HG03175 (cell line): ENCODE data around the gene TLE1.
"Not testable (repeated sequence)": the region's sequence is repeated elsewhere in the genome, so short reads cannot be mapped to it uniquely, and the experiment has no call there.

Experiments used
- ATAC-seq: cut with Tn5 transposase; IDR thresholded peaks from one replicate; pipeline ENCODE4 v1.9.1; 2021; ENCODE audit warnings: mild to moderate bottlenecking, moderate library complexity; ENCODE audit not compliant: unreplicated experiment

TLE1 gene

DNA sequence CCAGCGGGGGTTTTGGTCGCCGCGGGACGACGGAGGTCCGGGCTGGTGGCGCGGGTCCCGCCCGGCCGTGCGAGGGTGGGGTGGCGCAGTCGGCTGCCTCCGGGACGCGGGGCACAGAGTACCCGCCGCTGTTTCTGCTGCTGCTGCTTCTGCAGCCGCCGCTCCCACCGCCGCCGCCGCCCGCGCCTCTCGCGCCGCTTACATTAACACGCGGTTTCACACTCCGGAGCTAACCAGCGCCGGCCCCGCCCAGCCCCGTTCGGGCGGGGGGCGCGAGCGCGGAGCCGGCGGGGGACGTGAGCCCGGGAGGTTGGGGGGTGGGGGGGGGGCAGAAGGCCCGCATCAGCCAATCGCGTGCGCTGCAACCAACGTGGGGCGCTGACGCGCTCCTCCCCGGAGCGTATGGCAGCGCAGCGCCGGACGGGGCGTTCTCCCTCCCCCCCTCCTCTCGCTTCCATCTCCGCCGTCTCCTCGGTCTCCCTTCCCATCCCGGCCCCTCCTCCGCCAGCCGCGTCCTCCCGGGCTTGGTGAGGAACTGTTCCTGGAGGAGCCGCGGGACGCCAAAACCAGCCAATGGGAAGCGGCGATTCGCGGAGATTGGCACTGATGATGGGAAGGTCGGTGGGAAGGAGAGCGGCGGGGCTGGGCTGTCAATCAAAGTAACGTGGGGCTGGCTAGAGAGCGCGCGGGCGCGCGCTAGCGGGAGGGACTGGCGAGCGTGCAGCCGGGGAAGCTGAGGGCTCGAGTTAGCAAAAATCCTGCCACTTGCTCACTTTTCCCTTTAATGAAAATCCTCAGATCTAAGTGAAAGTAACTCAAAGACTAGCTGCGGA is at the start of gene TLE1:
Gene TLE1, minus strand, starts transcription at position 205 of the 833 bp plus-strand sequence. CDS start 1,307 bp downstream, outside the sequence.
- peak; percentile 82 for ATAC-seq

DNA sequence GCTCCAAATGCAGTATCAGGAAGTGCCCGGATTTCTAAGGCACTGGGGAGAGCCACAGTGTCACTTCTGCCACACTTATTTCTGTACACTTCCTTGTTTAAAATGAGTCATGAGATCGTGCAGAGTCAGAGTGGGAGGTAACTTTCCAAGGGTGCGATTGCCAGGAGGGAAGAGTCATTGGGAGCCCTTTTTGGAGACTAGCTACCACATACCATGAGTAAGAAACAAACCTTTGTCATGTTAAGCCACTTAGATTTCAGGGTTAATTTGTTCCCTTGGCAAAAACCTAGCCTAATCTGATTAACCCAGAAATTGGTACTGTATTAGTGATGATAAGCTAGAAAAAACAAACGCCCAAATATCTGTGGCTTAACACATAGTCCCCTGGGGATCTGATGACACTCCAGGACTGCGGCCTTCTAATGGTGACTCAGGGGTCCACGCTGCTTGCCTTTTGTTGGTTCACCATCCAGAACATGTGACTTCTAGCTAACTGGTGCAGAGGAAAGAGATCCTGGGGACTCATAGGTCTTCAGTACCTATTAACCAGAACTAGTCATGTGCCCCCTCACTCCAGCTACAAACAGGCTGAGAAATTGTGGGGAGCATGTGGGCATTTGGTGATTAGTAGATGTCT is 48.6 kb upstream of the TLE1 start:
- peak; percentile 70 for ATAC-seq

DNA sequence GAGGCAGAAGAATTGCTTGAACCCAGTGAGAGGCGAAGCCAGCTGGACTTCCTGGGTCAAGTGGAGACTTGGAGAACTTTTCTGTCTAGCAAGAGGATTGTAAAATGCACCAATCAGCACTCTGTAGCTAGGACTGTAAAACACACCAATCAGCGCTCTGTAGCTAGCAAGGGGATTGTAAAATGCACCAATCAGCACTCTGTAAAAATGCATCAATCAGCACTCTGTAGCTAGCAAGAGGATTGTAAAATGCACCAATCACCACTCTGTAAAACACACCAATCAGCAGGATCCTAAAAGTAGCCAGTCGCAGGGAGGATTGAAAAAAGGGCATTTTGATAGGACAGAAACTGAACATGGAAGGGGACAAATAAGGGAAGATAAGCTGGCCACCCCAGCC is 41.2 kb upstream of the TLE1 start:
- ATAC-seq, result not testable (repeated sequence)

DNA sequence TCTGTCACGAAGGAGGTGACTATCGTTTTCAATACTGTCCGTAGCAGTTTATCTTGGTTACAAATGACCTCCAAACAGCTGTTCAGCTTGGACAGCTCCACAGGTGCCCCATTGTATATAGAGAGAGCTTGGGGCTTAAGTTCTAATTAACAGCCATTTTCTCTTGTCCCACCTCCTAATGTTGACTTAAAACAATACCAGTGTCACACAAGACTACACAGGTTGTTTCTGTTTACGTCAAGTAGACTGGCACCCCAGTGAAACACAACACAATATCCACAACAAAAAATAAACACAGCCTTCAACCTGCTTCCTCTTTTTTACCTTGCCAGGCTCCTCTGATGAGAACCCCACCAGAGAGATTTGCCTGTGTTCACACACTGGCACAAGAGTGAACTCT is 39.8 kb upstream of the TLE1 start:
- ATAC-seq, result peak; percentile 84

DNA sequence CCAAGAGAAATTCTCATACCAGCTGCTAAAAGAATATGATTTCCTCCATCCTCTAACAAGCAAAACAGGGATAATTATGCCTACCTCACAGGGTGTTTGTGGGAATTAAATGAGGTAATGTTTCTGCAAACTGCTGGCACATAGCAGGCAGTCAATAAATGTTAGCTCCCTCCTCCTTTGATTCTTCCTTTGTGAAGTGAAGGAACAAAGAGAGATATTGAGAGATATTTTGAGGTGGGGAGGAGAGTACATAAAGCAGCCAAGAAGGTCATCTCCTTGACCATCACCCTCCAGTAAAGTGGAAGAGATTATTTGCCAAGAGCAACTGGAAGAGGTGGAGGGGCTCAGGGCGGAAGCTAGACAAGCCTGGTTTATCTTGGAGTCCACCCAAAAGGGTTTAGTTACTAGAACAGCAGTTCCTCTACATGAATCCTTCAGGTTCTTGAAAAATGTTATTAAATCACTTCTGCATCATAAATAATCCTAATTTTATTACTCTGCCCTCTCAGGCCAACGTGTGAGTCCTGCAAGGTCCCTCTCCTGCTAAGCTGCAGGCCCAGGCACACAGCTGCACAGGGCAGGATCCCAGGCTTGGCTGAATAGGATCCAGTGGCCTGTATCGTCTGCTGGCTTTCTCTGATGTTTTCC is 35.0 kb upstream of the TLE1 start:
- ATAC-seq, result no peak

DNA sequence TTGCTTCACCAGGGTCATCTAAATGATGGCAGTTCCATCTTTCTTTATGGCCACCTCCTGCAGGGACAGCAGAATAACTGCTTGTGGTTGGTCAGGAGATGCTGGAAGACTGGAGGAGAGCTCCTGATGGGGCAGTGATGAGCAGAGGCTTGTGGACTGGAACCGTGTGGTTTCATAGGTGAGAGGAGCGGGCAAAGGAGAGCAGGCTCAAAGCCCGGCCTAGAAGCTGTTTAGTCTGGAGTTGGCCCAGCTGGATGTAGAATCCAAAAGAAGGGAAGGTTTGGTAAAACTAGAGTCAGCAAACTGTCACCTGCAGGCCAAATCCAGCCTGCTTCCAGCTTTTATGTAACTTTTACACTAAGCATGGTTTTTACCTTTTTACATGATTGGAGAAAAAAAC is 32.9 kb upstream of the TLE1 start:
- no peak for ATAC-seq

DNA sequence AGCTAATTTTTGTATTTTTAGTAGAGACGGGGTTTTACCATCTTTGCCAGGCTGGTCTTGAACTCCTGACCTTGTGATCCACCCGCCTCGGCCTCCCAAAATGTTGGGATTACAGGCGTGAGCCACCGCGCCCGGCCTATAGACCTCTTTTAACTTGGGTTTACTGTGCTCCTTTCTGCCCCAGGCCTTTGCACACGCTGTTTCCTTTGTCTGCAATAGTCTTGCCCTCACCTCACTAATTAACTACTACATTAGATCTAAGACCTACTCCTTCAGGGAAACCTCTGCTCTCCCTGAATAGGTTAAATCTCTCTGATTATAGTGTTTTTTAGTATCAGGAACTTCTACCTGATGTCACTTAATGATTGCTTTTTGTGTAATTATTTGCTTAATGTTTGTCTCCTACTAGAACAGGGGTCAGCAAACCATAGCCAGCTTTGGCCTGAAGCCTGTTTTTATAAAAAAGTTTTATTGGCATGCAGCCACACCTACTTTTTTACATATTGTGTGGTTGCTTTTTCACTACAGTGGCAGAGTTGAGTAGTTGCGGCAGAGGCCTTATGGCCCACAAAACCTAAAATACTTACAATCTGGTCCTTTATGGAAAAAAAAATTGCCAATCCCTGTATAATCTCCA is 31.2 kb upstream of the TLE1 start:
- ATAC-seq, result no peak

DNA sequence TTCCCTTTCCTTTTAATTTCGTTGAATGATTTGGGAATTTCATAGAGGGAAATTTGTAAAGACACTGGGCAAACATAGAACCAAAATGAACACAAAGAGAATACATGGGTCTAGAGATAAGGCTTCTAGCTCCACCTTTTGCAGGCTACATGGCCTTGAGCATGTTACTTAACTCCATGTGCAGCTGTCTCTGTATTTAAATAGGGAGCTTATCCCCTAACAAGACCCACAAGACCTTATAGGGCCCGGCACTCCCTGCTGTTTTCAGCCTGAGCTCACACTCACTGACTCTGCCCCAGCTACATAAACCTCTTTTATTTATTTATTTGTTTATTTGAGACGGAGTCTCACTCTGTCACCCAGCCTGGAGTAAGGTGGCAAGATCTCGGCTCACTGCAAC is 30.6 kb upstream of the TLE1 start:
- no peak for ATAC-seq

DNA sequence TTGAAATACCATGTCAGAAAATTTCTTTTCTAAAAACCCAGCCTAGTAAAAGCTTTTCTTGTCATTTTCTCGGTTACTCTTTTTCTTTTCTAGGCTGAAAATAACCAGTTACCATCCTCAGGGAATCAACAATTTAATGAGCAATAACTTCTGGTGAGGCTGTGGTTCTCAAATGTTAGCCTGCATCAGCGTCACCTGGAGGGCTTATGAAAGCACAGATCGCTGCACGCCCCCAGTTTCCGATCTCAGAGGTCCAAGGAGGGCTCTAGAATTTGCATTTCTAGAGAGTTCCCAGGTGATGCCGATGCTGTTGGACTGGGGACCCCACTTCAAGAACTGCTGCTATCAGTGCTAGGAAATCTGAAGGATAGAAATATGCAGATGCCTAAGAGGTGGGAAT is 28.9 kb upstream of the TLE1 start:
- no peak for ATAC-seq

DNA sequence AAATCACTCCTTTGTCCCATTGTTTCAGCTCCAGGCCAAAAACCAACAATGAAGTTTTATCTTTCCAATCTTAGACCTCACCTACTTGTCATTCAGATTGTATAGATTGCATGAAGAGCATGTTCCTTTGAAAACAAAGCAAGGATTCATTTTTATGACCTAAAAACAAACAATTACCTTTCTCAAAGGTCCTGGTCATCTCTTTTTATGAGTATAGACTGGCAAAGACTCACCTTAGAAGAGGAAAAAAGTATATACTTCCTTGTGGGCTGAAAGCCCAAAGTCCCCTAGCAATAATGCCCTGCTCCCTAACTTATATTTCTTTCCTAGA is 28.4 kb upstream of the TLE1 start:
- no peak for ATAC-seq

DNA sequence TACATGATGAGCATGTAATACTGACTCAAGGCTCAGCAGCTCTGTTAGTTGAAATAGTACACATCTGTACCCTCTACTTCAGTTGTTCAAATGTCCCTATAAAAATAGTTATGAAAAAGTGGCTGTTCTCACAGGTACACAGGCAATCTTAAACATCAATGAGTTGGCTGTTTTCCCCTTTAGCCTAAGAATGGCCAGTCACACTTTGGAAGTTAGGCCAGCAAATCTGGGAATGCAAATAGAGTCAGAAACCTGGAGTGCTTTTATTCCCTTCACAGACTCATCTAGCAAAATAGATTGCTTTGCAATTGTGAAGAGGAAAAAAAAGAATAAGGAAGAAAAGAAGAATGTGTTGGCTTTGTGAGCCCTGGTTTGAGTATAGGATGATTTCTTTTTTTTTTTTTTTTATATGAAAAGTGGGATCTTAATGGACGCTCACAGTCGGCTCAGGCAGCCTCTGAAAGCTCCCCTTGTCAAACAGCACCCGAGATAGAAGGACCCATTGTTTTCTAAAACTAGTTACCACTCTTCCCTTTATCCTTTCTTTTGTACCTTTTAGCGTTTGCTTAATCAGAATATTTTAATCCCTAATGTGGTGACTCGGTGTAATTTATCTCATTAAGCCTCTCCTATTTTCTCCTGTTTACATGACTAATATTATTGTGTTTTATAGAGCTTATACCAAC is 27.9 kb upstream of the TLE1 start:
- ATAC-seq, result no peak

DNA sequence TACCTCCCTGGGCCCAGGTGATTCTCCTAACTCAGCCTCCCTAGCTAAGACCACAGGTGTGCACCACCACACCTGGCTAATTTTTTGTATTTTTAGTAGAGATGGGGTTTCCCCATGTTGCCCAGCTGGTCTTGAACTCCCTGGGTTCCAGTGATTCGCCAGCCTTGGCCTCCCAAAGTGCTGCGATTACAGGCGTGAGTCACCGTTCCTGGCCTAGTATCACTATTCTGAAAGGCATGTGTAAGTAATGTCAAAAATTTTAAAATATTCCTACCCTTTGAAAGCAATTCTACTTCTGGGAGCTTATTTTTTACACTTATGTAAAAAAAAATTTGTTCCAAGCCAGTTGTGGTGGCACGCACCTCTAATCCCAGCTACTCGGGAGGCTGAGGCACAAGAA is 27.1 kb upstream of the TLE1 start:
- ATAC-seq, result no peak

DNA sequence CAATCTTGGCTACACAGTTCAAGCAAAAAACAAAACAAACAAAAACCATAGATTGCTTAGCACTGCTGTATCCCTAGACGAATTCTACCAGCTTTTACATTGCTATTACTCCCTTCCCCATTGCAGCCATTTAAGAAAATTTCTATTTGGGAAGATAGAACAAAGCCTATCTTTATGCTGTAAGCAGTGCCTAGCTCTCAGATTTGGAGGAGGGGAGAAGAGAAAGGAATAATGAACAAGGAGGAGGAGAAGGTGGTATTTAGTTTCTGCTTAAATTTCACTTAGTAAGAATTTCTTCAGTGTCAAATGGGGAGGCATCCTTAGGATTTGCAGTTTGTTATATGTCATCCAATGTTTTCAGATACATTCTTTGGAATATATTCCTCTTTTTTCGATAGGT is 16.2 kb upstream of the TLE1 start:
- no peak for ATAC-seq

DNA sequence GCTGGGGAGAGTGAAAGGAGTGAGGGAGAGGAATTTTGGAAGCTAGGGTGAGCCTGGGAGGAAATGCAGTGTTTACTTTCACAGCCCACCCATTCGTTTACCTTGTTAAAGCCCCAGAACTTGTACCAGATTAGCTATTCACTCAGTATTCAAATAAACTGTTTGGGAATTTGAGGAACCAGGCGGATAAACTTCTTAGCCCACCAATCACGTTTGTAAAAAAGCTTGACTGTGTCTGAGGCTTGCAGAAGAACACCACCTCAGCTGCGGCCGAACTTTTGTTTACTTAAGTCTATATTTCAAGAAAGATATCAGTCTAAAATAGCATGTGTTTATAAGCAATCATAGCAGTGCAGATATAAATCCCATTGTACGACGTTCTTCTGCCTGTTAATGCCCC is 5.2 kb upstream of the TLE1 start:
- ATAC-seq, result no peak

DNA sequence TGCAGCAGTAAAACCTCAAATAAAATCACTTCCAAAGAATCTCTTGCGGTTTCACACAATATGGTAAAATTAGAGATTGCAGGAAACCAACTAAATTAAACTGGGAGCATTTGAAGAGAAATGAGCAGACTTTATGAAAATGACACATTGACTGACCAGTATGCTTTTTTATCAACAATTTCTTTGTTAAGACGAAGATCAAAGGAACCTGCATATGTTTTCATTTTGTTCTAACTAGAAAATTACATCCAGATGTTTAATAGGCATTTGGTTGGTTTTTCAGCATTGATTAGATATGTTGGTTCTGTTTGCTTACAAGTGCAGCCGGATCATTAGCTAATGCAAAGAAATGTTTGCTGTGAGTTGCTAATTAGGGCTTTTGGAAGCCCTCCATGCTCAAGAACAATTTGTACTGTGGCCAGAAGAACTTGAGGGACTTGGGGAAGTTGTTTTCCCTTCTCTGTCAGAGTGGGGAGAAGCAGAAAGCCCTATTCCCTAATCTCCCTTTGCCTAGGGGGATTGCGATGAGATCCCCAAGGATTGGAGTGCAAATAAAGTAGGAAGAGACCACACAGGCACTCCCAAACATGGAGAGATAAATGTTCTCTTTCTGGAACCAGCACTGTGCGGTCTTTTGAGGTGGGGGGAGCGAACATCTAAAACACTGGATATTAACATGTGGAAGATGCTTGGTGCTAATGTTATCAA is 4.5 kb upstream of the TLE1 start:
- ATAC-seq, result no peak

DNA sequence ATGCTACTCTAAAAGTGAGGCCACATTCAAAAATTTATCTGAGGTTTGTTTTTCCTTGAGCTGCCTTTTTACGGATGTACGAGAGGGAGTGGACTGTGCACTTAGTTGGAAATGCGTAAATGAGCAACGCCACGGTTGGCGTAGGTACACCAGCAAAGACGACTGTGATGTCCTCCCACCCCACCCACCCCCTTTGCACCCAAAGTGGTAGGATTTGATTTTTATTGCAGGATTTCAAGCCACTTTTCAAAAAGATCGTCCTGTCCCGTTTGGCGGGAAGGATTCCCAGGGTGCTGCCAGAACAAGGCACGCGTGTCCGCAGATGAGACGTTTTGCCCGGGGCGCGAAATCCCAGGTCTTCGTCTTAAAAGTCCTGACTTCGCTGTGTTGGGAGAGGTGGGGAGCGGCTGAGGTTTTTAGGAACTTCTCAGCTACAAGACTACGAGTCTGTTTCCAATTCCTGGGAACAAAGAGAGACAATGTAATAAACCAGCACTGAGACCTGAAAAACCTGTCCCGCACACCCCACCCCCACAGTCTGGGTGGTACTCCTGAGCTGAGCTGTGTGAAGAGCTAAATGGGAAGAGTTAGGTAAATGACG is 1.0 kb upstream of the TLE1 start:
- ATAC-seq, result no peak

DNA sequence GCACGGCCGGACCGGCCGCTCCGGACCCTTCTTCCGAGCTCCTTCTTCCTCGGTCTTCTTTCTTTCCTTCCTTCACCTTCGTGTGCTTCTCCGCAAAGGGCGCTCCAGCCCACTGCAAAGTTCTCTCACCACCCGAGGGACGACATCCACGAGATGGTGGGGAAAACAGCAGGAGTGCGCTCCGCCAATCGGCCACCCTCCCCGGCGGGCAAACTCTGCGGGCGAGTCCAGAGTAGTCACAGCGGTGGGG is 329 bp downstream of the TLE1 start:
- ATAC-seq, result peak; percentile 8

DNA sequence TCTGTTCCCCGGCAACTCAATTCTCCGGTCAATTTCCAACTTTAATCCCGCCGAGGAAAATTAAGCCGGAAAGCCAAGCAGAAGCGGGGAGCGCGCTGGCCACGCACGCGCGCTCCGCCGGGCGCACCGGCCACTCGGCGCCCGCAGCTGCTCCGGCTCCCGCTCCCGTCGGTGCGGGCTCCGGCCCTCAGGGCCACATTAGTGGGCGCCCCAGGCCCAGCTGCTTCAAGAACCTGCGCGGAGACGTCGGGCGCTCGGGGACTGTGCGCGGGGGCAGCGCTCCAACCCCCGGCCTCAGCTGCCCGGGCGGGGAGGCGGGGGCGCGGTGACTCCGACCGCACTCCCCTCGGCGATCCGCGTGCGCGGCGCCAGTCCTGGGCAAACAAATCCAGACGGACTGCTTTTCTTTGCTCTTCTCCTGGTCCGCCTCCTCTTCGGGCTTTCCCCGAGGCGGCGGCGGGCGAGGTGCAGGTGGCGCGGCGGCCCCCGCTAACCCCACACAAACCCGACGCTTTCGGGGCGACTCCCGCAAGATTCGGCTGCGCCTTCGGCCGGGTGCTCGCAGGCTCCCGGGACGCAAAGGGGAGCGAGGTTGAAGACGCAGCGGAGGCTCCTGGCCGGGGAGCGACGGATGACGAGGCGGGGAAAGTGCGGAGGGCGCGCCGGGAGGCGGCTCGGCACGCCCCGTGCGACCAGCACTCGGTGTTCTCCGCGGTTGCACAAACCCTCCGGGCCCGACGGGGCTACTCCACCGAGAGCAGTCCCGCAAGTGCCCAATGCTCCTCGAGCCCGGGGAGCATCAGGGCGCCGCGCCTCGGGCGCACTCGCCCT is 870 bp downstream of the TLE1 start:
- ATAC-seq, result not testable (repeated sequence)

DNA sequence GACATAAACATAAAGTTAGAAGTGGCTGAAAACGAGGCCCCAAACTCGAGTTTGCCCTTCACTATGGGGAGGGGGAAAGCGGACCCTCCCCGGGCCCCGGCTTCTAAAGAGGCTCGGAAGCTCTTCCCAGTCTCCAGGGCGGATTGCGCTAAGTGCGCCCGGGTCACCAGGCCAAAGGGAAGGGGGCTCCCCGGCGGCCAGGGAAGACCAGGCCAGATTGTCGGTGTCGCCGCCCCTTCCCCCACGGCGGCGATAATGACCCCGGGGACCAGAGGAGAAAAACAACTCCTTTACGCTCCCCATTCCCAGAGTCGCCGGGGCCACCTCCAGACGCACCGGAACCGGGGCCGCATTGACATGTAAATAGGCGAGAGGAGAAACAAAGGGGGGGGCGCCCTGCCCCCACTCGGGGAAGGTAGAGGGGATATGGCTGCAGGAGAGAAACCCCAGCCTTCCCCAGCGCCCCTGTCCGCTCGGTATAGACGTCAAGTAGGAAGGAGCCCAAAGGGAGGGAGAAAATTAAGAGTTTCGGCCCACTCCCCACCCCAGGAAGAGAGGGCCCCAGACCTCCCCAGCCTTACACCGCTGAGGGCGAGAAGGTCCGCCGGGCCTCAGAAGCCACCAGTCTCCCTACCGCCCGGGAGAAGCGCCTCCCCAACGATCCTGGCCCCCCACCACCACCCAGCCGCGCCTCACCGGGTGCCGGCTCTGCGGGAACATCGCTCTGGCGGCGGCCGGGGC is 1.7 kb downstream of the TLE1 start:
- no peak for ATAC-seq
